Activated naive CD4-positive, alpha-beta T cell treated with anti-CD3 and anti-CD28 coated beads, Interleukin-2, amount 10 ng/mL, durations not matched to agents 7 days and 5 days (primary cell): ENCODE results near the gene MYO3B.

ENCODE experiments used
- CTCF ChIA-PET: fragments of 350-600 bp; sonication (Branson Sonifier 250); formaldehyde crosslinking; loops from one replicate; lab custom pipeline; 2021; ENCODE audit warnings: antibody characterized with exemption; lab: Charles Lee
- DNase-seq: peaks from one replicate; pipeline ENCODE4 v3.0.0-alpha.2; 2020
- H3K27ac Mint-ChIP-seq: one replicate; pipeline ENCODE4 v1.8.0; 2021; ENCODE audit warnings: mild to moderate bottlenecking, moderate library complexity, mixed read lengths
- H3K27me3 Mint-ChIP-seq: one replicate; pipeline ENCODE4 v1.8.0; 2021; ENCODE audit warnings: mild to moderate bottlenecking, mixed read lengths
- H3K36me3 Mint-ChIP-seq: one replicate; pipeline ENCODE4 v1.8.0; 2021; ENCODE audit warnings: mixed read lengths
- H3K4me1 Mint-ChIP-seq: one replicate; pipeline ENCODE4 v1.8.0; 2021; ENCODE audit warnings: mixed read lengths
- H3K4me3 Mint-ChIP-seq: one replicate; pipeline ENCODE4 v1.8.0; 2021; ENCODE audit warnings: mild to moderate bottlenecking, moderate library complexity, mixed read lengths
- H3K9me3 Mint-ChIP-seq: one replicate; pipeline ENCODE4 v1.8.0; 2021; ENCODE audit warnings: mixed read lengths

MYO3B gene

GRCh38 chr2:170282851-170283250 is 104.9 kb downstream of the MYO3B start:
- Mint-ChIP-seq H3K27ac (no peak overlapping the region), H3K4me1 (no peaks in the 10 kb centered on the region), H3K4me3 (no peak overlapping the region), H3K27me3 (peaks cover 14% of the 10 kb centered on the region), H3K36me3 (no peaks in the 10 kb centered on the region), H3K9me3 (no peaks in the 10 kb centered on the region)
- DNase-seq, result no peak
- CTCF ChIA-PET, result no interaction called here

- Mint-ChIP-seq H3K4me1 (no peaks in the 10 kb centered on the region), H3K36me3 (no peaks in the 10 kb centered on the region), H3K27ac (no peak overlapping the region), H3K4me3 (no peak overlapping the region), H3K9me3 (no peaks in the 10 kb centered on the region), H3K27me3 (peaks cover 18% of the 10 kb centered on the region)
- CTCF ChIA-PET, result no interaction called here
- DNase-seq, result no peak
Measured at GRCh38 chr2:170284205-170284604, 106.3 kb downstream of the MYO3B start.

GRCh38 chr2:170288859-170289258 is 110.9 kb downstream of the MYO3B start:
- Mint-ChIP-seq H3K27ac (no peak overlapping the region), H3K27me3 (peaks cover 10% of the 10 kb centered on the region), H3K9me3 (peaks cover 1% of the 10 kb centered on the region), H3K36me3 (no peaks in the 10 kb centered on the region), H3K4me1 (no peaks in the 10 kb centered on the region), H3K4me3 (no peak overlapping the region)
- CTCF ChIA-PET, result no interaction called here
- no peak for DNase-seq

GRCh38 chr2:170291474-170291873 is 113.5 kb downstream of the MYO3B start:
- Mint-ChIP-seq H3K27me3 (peaks cover 13% of the 10 kb centered on the region), H3K4me3 (no peak overlapping the region), H3K36me3 (no peaks in the 10 kb centered on the region), H3K27ac (no peak overlapping the region), H3K4me1 (no peaks in the 10 kb centered on the region), H3K9me3 (peaks cover 1% of the 10 kb centered on the region)
- CTCF ChIA-PET, result no interaction called here
- DNase-seq, result no peak

- Mint-ChIP-seq H3K27ac (no peak overlapping the region), H3K4me3 (no peak overlapping the region), H3K36me3 (no peaks in the 10 kb centered on the region), H3K27me3 (peaks cover 13% of the 10 kb centered on the region), H3K4me1 (no peaks in the 10 kb centered on the region), H3K9me3 (peaks cover 1% of the 10 kb centered on the region)
- no peak for DNase-seq
- CTCF ChIA-PET, result no interaction called here
Measured at GRCh38 chr2:170292415-170292814, 114.5 kb downstream of the MYO3B start.

GRCh38 chr2:170297496-170297895 is 119.5 kb downstream of the MYO3B start:
- CTCF ChIA-PET, result no interaction called here
- Mint-ChIP-seq H3K27me3 (peaks cover 8% of the 10 kb centered on the region), H3K4me1 (peaks cover 3% of the 10 kb centered on the region)

GRCh38 chr2:170298115-170298514 is 120.2 kb downstream of the MYO3B start:
- CTCF ChIA-PET, result no interaction called here
- no peaks in the 10 kb centered on the region for H3K9me3 Mint-ChIP-seq
- no peaks in the 10 kb centered on the region for H3K36me3 Mint-ChIP-seq
- no peak for DNase-seq
- H3K4me1 Mint-ChIP-seq, result peaks cover 3% of the 10 kb centered on the region
- H3K27ac Mint-ChIP-seq, result no peak overlapping the region
- H3K4me3 Mint-ChIP-seq, result no peak overlapping the region
- H3K27me3 Mint-ChIP-seq, result peaks cover 8% of the 10 kb centered on the region

More at GRCh38 chr2:170297496-170297895, 119.5 kb downstream of the MYO3B start:
- Mint-ChIP-seq H3K4me3 (no peak overlapping the region), H3K36me3 (no peaks in the 10 kb centered on the region), H3K9me3 (no peaks in the 10 kb centered on the region), H3K27ac (no peak overlapping the region)
- DNase-seq, result no peak

GRCh38 chr2:170298861-170299429 is 121.0 kb downstream of the MYO3B start:
- Mint-ChIP-seq H3K27me3 (peaks cover 1% of the 10 kb centered on the region), H3K4me1 (peaks cover 3% of the 10 kb centered on the region), H3K9me3 (no peaks in the 10 kb centered on the region), H3K36me3 (no peaks in the 10 kb centered on the region), H3K27ac (no peak overlapping the region), H3K4me3 (no peak overlapping the region)
- CTCF ChIA-PET, result no interaction called here
- no peak for DNase-seq

- no peak overlapping the region for H3K4me3 Mint-ChIP-seq
- DNase-seq, result no peak
- H3K27me3 Mint-ChIP-seq, result peaks cover 4% of the 10 kb centered on the region
- H3K4me1 Mint-ChIP-seq, result peaks cover 3% of the 10 kb centered on the region
- H3K27ac Mint-ChIP-seq, result no peak overlapping the region
- no peaks in the 10 kb centered on the region for H3K9me3 Mint-ChIP-seq
- CTCF ChIA-PET, result no interaction called here
- no peaks in the 10 kb centered on the region for H3K36me3 Mint-ChIP-seq
Measured at GRCh38 chr2:170300993-170301392, 123.0 kb downstream of the MYO3B start.

GRCh38 chr2:170301626-170302025 is 123.7 kb downstream of the MYO3B start:
- Mint-ChIP-seq H3K27me3 (peaks cover 4% of the 10 kb centered on the region), H3K4me1 (peaks cover 3% of the 10 kb centered on the region), H3K9me3 (no peaks in the 10 kb centered on the region), H3K36me3 (no peaks in the 10 kb centered on the region), H3K27ac (no peak overlapping the region), H3K4me3 (no peak overlapping the region)
- no peak for DNase-seq
- CTCF ChIA-PET, result no interaction called here

- H3K4me3 Mint-ChIP-seq, result no peak overlapping the region
Measured at GRCh38 chr2:170305711-170306110, 127.8 kb downstream of the MYO3B start.

GRCh38 chr2:170306293-170306873 is 128.4 kb downstream of the MYO3B start:
- Mint-ChIP-seq H3K36me3 (no peaks in the 10 kb centered on the region), H3K27ac (no peak overlapping the region), H3K4me3 (no peak overlapping the region), H3K4me1 (no peaks in the 10 kb centered on the region), H3K9me3 (no peaks in the 10 kb centered on the region), H3K27me3 (peaks cover 13% of the 10 kb centered on the region)
- DNase-seq, result no peak
- CTCF ChIA-PET, result no interaction called here

More at GRCh38 chr2:170305711-170306110, 127.8 kb downstream of the MYO3B start:
- Mint-ChIP-seq H3K27me3 (peaks cover 13% of the 10 kb centered on the region), H3K36me3 (no peaks in the 10 kb centered on the region), H3K27ac (no peak overlapping the region), H3K4me1 (no peaks in the 10 kb centered on the region), H3K9me3 (no peaks in the 10 kb centered on the region)
- CTCF ChIA-PET, result no interaction called here
- DNase-seq, result no peak

- H3K9me3 Mint-ChIP-seq, result no peaks in the 10 kb centered on the region
- H3K27me3 Mint-ChIP-seq, result peaks cover 13% of the 10 kb centered on the region
- no peak overlapping the region for H3K4me3 Mint-ChIP-seq
- CTCF ChIA-PET, result interaction anchor here (0.5 kb wide), 1 partner anchor 352 kb away, joined by 3 read pairs; no protein-coding TSS in a partner anchor
- no peak for DNase-seq
- no peaks in the 10 kb centered on the region for H3K36me3 Mint-ChIP-seq
- H3K27ac Mint-ChIP-seq, result no peak overlapping the region
- no peaks in the 10 kb centered on the region for H3K4me1 Mint-ChIP-seq
Measured at GRCh38 chr2:170307052-170307451, 129.1 kb downstream of the MYO3B start.

GRCh38 chr2:170307555-170308351 is 129.8 kb downstream of the MYO3B start:
- H3K4me3 Mint-ChIP-seq, result no peak overlapping the region
- H3K9me3 Mint-ChIP-seq, result no peaks in the 10 kb centered on the region
- no peak for DNase-seq
- H3K27me3 Mint-ChIP-seq, result peaks cover 13% of the 10 kb centered on the region
- no peaks in the 10 kb centered on the region for H3K36me3 Mint-ChIP-seq
- H3K27ac Mint-ChIP-seq, result no peak overlapping the region
- H3K4me1 Mint-ChIP-seq, result no peaks in the 10 kb centered on the region
- CTCF ChIA-PET, result interaction anchor here (0.5 kb wide), 1 partner anchor 351 kb away, joined by 3 read pairs; no protein-coding TSS in a partner anchor
